Muscle layer of duodenum (tissue), 2 donors: Measurements from ENCODE around the gene MED27.

Source experiments
- H3K27ac ChIP-seq: one replicate; pipeline ENCODE4 v1.7.0; 2013; ENCODE audit warnings: mild to moderate bottlenecking, low read length
- H3K27me3 ChIP-seq: one replicate; pipeline ENCODE4 v1.7.0; 2013; ENCODE audit warnings: low read depth, mild to moderate bottlenecking, control low read depth, low read length
- H3K36me3 ChIP-seq, 2 donors: one replicate each; pipeline ENCODE4 v1.7.0; 2013; ENCODE audit warnings: low read length in 2 of 2, control low read depth in 1 of 2, mild to moderate bottlenecking in 1 of 2; ENCODE audit not compliant: insufficient read depth in 2 of 2, control insufficient read depth in 1 of 2
- H3K4me1 ChIP-seq, 2 donors: one replicate each; pipeline ENCODE4 v1.7.0; 2013; ENCODE audit warnings: low read length in 2 of 2, mild to moderate bottlenecking in 2 of 2, control low read depth in 1 of 2, moderate library complexity in 1 of 2; ENCODE audit not compliant: insufficient read depth in 2 of 2, control insufficient read depth in 1 of 2
- H3K4me3 ChIP-seq, 2 donors: one replicate each; pipeline ENCODE4 v1.7.0; 2013; ENCODE audit warnings: low read length in 2 of 2, low read depth in 1 of 2, mild to moderate bottlenecking in 1 of 2
- H3K9me3 ChIP-seq, 2 donors: one replicate each; pipeline ENCODE4 v1.7.0; 2013; ENCODE audit warnings: low read length in 2 of 2, control low read depth in 1 of 2, mild to moderate bottlenecking in 1 of 2; ENCODE audit not compliant: control insufficient read depth in 1 of 2
- donor health status: healthy.

MED27 gene

DNA sequence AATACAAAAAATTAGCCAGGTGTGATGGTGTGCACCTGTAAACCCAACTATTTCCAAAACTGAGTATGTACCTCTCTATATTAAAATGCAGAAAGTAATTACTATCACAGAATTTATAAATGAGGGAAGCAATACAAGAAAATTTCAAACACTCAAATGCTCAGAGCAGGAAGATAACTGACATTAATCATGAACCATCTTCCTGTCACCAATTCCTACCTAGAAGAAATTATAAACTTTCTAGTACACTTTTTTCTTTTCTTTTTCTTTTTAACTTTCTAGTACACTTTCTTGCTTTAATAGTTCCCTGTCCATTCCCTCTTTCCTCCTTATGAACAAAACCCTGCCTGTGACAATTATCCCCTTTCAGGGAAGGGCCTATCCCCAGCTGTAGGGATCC lies 106.8 kb downstream of the MED27 start:
- Histone ChIP-seq H3K9me3 (no peaks in the 10 kb centered on the region), H3K27me3 (no peaks in the 10 kb centered on the region), H3K36me3 (no peaks in the 10 kb centered on the region), H3K4me3 (no peak overlapping the region), H3K4me1 (no peaks in the 10 kb centered on the region), H3K27ac (no peak overlapping the region)

DNA sequence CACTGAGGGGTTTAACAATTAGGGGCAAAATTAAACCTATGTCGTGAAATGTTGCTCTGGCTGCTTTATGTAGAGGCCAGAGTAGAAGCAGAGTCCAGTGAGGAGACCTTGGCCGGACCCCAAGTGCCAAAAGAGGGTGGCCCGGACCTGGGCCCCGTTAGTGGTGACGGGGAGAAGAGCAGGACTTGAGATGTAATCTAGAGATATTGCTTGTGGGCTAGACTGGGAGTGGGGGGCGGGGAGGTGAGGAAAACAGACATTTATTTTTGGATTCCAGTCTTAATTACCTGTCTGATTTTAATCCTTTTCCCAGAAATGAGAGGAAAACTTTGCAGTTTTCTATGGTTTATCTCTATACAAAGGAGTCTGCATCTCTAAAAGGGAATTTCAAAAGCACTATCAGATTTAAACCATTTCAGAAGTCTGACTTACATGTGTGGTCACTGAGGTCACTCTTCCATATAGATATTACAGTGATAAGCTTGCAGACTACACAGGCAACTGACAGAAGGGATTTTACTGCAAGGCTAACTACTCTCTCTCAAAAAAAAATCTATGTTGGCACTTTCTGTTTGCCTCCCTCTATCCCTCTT lies 108.1 kb downstream of the MED27 start:
- Histone ChIP-seq H3K36me3 (no peaks in the 10 kb centered on the region), H3K27me3 (no peaks in the 10 kb centered on the region), H3K27ac (no peak overlapping the region), H3K4me3 (no peak overlapping the region), H3K4me1 (no peaks in the 10 kb centered on the region), H3K9me3 (no peaks in the 10 kb centered on the region)

DNA sequence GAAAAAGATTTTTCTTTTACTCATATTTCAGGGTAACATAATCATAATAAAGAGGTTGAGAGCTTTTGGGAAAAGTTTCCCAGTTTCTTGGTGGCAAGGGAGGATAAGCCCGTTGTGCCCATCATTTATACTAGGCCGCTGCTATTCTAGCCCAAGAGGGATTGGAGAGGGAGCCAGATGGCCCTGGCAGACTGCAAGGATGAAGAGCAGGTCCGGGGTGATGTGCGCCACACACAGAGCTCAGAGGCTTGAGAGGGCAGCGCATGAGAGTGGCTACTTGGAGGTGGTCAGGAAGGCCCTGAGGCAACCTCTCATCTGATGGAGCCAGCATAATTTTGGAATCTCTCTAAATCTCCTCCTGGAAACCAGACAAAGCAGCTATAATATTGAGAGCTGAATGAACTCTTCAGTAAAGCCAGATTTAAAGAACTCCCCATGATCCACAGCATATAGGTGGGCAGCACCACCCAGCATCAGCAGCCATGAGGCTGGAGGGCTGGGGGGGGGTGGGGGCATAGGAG lies 110.1 kb downstream of the MED27 start:
- no peaks in the 10 kb centered on the region for H3K27me3 ChIP-seq
- no peaks in the 10 kb centered on the region for H3K9me3 ChIP-seq
- no peaks in the 10 kb centered on the region for H3K36me3 ChIP-seq
- no peaks in the 10 kb centered on the region for H3K4me1 ChIP-seq
- H3K4me3 ChIP-seq, result no peak overlapping the region
- H3K27ac ChIP-seq, result no peak overlapping the region

DNA sequence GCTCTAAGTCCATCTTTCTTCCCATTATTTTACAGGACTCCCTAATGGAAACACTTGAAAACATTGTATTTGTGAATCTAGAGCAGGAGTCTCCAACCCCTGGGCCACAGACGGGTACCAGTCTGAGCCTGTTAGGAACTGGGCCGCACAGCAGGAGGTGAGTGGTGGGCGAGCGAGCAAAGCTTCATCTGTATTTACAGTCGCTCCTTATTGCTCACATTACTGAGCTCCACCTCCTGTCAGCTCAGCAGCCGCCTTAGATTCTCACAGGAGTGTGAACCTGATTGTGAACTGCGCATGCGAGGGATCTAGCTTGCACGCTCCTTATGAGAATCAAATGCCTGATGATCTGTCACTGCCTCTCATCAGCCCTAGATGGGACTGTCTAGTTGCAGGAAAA lies 111.0 kb downstream of the MED27 start:
- no peak overlapping the region for H3K27ac ChIP-seq
- H3K9me3 ChIP-seq, result no peaks in the 10 kb centered on the region
- no peaks in the 10 kb centered on the region for H3K36me3 ChIP-seq
- no peak overlapping the region for H3K4me3 ChIP-seq
- no peaks in the 10 kb centered on the region for H3K27me3 ChIP-seq
- H3K4me1 ChIP-seq, result no peaks in the 10 kb centered on the region

DNA sequence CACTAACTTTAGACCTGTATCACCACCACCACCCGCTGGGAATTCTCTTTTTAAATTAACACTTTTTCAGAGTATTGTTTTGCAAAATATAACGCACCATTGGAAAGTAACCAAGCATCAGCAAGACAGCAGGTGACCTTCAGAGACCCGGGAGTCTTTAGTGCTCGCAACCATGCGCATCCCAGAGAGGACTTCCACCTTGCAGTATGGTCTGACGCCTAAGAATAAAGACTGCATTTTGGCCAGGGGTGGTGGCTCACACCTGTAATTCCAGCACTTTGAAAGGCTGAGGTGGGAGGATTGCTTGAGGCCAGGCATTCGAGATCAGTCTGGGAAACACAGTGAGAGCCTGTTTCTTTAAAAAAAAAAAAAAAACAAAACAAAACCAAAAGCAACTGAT lies 113.8 kb downstream of the MED27 start:
- no peaks in the 10 kb centered on the region for H3K9me3 ChIP-seq
- no peak overlapping the region for H3K27ac ChIP-seq
- H3K4me1 ChIP-seq, result no peaks in the 10 kb centered on the region
- no peaks in the 10 kb centered on the region for H3K27me3 ChIP-seq
- no peak overlapping the region for H3K4me3 ChIP-seq
- H3K36me3 ChIP-seq, result no peaks in the 10 kb centered on the region

DNA sequence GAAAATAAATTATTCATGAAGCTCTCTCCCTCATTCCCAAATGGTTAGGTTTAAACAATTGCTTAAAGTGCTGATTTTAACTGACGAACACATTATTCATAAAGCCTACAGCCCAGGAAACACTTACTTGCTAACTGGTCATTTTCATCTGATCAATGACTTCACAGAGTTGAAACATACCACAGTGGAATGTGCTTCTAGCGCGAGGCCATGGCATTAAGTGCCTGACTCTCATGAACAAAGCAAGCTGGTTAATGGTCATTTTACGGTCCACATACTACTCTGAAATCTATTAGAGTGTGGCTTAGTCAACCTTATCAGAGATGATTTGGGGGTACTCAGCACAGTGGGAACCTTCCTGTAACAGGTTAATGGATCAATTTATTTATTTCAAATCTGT lies 114.6 kb downstream of the MED27 start:
- no peak overlapping the region for H3K27ac ChIP-seq
- H3K4me1 ChIP-seq, result no peaks in the 10 kb centered on the region
- no peaks in the 10 kb centered on the region for H3K36me3 ChIP-seq
- H3K9me3 ChIP-seq, result no peaks in the 10 kb centered on the region
- H3K27me3 ChIP-seq, result no peaks in the 10 kb centered on the region
- H3K4me3 ChIP-seq, result no peak overlapping the region

DNA sequence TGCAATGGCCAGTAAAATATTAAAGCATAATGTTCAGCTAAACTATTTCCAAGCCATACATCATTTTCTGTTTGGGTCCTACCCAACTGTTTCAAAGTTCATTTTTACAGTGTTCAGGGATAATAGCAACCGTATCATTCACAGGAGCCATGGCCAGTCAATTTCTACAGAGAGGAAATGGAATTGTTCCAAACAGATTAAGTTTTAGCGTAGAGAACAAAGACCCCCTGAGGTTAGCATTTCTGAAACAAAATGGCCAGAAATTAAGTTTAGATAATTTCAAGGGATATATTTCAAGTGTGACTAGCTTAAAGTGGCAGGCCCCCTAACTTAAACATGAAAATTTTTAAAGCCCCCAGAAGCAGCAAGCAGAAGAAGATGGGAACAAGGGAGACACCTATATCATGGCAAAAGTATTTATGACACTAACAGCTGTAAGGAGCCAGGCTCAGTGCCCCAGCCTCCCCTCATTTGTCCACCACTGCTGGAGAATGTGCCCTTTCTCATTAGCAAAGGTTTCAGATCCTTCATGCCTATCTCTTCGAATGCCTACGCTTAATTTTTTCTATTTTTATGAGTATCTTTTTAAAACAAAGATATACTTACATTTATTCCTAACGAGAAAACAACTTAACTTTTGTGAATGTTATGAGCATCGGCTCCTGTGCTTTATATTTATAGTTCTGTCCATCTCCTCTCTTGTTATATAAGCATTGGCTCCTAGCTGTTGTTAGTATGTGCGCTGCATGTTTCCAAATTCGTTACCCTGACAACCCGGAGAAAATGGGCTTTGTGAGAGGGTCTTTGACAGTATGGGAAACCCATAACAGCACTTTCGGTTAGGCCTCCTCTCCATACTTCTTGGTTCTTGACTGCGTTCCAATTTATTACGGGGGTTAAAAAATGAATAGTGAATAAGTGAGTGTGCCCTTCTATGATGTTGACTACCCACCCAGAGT lies 116.3 kb downstream of the MED27 start:
- H3K4me3 ChIP-seq, result no peak overlapping the region
- no peaks in the 10 kb centered on the region for H3K4me1 ChIP-seq
- H3K36me3 ChIP-seq, result no peaks in the 10 kb centered on the region
- no peaks in the 10 kb centered on the region for H3K9me3 ChIP-seq
- no peaks in the 10 kb centered on the region for H3K27me3 ChIP-seq
- no peak overlapping the region for H3K27ac ChIP-seq

DNA sequence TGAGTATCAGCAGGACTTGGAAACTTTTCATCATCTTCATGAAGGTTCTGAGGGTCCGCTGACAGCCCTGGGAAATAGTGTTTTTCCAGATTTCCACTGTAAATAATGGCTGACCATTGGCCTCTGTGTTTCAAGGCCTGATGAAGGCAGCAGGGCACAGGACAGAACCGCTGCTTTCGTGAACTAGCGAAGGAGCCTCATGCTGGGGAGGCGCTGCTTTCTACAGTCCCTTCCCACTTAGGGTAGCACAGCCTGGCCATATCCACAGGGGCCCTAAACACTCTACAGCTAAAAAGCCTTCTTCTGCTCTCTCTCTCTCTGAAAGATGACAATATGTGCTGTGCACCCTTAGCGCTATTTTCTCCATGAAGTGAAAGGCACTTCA lies 118.2 kb downstream of the MED27 start:
- H3K4me3 ChIP-seq, result no peak overlapping the region
- H3K27me3 ChIP-seq, result no peaks in the 10 kb centered on the region
- no peak overlapping the region for H3K27ac ChIP-seq
- H3K36me3 ChIP-seq, result no peaks in the 10 kb centered on the region
- no peaks in the 10 kb centered on the region for H3K9me3 ChIP-seq
- H3K4me1 ChIP-seq, result no peaks in the 10 kb centered on the region

DNA sequence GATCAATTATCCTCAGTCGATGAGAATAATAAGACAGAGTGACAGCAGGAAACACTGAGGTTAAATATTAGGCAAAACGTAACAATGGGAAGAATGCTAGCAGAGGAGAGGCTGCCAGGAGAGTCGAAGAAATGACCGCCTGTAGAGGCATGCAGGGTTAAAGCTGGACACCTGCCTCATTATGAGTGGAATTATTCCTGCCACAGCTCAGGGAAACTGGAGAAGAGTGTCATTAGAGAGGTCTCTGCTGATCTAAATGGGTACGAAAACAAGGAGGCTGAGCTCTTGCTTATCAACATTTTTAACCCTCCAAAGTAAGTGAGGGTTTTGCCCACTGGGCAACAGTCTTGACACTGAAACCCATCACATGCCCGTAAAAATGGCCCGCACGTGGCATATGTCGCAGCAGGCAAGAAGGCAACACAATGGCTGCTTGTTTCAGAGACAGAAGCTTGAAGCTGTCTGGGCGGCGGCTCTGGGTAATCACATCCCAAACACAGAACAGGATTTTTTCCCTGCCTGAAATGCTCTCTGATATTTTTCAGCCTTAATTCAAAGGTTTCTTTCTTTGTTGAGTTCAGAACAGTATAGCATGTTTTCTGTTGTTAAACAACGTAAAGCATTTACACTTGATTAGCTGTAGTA lies 118.7 kb downstream of the MED27 start:
- Histone ChIP-seq H3K27me3 (no peaks in the 10 kb centered on the region), H3K9me3 (no peaks in the 10 kb centered on the region), H3K4me1 (no peaks in the 10 kb centered on the region), H3K4me3 (no peak overlapping the region), H3K36me3 (no peaks in the 10 kb centered on the region), H3K27ac (no peak overlapping the region)

DNA sequence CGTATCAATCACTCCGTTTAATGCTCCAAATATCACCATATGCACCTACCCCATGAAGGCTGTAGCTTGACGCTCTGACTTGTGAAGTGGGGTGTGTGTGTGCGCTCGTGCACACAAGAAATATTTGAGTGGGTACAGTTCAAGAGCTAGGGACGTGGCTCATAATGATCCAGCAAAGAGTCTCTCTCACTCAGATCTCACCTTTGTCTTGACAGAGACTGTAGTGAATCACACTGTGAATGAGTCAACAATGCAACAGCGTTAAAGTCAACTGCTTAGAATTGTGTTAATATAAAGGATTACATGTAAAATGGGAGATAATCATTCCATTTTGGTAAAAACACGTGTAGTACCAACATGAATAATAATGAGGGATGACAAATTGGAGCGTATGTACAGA lies 119.4 kb downstream of the MED27 start:
- Histone ChIP-seq H3K9me3 (no peaks in the 10 kb centered on the region), H3K4me3 (no peak overlapping the region), H3K27ac (no peak overlapping the region), H3K4me1 (no peaks in the 10 kb centered on the region), H3K27me3 (no peaks in the 10 kb centered on the region), H3K36me3 (no peaks in the 10 kb centered on the region)

DNA sequence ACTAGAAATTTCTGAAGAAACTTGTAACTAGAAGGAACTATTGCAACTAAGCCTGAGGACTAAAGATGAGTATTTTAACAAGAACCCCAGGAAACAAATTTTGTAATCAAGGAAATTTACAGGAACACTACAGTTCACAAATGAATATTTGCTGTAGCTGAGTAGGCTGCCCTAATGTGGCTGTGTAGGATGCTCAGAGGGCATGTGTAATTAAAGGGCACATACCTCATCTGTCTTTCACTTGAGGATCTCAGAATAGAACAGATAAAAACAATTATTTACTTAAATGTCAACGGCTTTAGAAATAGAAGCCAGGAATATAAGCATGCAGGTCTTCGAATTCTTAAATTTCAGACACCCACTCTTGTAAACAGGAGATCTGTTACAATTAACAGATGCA lies 119.8 kb downstream of the MED27 start:
- no peaks in the 10 kb centered on the region for H3K4me1 ChIP-seq
- no peak overlapping the region for H3K27ac ChIP-seq

More for the DNA sequence above, 119.8 kb downstream of the MED27 start:
- Histone ChIP-seq H3K36me3 (no peaks in the 10 kb centered on the region), H3K4me3 (no peak overlapping the region), H3K27me3 (no peaks in the 10 kb centered on the region), H3K9me3 (no peaks in the 10 kb centered on the region)
